RPMI7951 (cell line): ENCODE results near the gene KRTAP9-1. TPM values are rescaled to one million over a fixed set of nuclear protein-coding genes. Genes with fewer than 3 reads are reported as not detected.

Experiments
- total RNA-seq: library from RNA; depleted of rRNA; stranded (reverse); fragments of >200 nt; shearing (Covaris generic); gene quantifications from 2 replicates; pipeline ENCODE4 v1.2.3, GENCODE V29; 2014; rRNA removed

KRTAP9-1 gene
- total RNA-seq, 1 experiment from 2014 or later: not detected

Other genes starting within 250 kb of the KRTAP9-1 start
- gene KRT39, start 222.9 kb upstream of the KRTAP9-1 start, total RNA-seq: 0.24 TPM in 1 of 2 replicates, not detected in the other
- not detected in 2 replicates for gene KRT40, start 205.6 kb upstream of the KRTAP9-1 start, total RNA-seq
- not detected in 2 replicates for gene KRTAP3-3, start 195.7 kb upstream of the KRTAP9-1 start, total RNA-seq
- gene KRTAP3-2, start 190.0 kb upstream of the KRTAP9-1 start, total RNA-seq: not detected in 2 replicates
- gene KRTAP3-1, start 180.8 kb upstream of the KRTAP9-1 start, total RNA-seq: not detected in 2 replicates
- gene KRTAP1-5, start 162.7 kb upstream of the KRTAP9-1 start, total RNA-seq: not detected in 2 replicates
- not detected in 2 replicates for gene KRTAP1-4, start 159.7 kb upstream of the KRTAP9-1 start, total RNA-seq
- gene KRTAP1-3, start 155.0 kb upstream of the KRTAP9-1 start, total RNA-seq: not detected in 2 replicates
- gene KRTAP1-1, start 148.4 kb upstream of the KRTAP9-1 start, total RNA-seq: not detected in 2 replicates
- gene KRTAP2-1, start 142.6 kb upstream of the KRTAP9-1 start, total RNA-seq: 0.48 TPM in 1 of 2 replicates, not detected in the other
- not detected in 2 replicates for gene KRTAP2-2, start 134.7 kb upstream of the KRTAP9-1 start, total RNA-seq
- gene KRTAP2-3, start 129.8 kb upstream of the KRTAP9-1 start, total RNA-seq: not detected in 2 replicates
- not detected in 2 replicates for gene KRTAP2-4, start 124.0 kb upstream of the KRTAP9-1 start, total RNA-seq
- gene KRTAP4-7, start 105.7 kb upstream of the KRTAP9-1 start, total RNA-seq: not detected in 2 replicates
- gene KRTAP4-8, start 91.7 kb upstream of the KRTAP9-1 start, total RNA-seq: not detected in 2 replicates
- not detected in 2 replicates for gene KRTAP4-16, start 87.7 kb upstream of the KRTAP9-1 start, total RNA-seq
- not detected in 2 replicates for gene KRTAP4-9, start 84.5 kb upstream of the KRTAP9-1 start, total RNA-seq
- gene KRTAP4-11, start 71.5 kb upstream of the KRTAP9-1 start, total RNA-seq: not detected in 2 replicates
- gene KRTAP4-12, start 65.7 kb upstream of the KRTAP9-1 start, total RNA-seq: not detected in 2 replicates
- gene KRTAP4-6, start 49.3 kb upstream of the KRTAP9-1 start, total RNA-seq: not detected in 2 replicates
- not detected in 2 replicates for gene KRTAP4-5, start 40.1 kb upstream of the KRTAP9-1 start, total RNA-seq
- gene KRTAP4-4, start 29.1 kb upstream of the KRTAP9-1 start, total RNA-seq: not detected in 2 replicates
- not detected in 2 replicates for gene KRTAP4-3, start 21.7 kb upstream of the KRTAP9-1 start, total RNA-seq
- not detected in 2 replicates for gene KRTAP4-2, start 11.7 kb upstream of the KRTAP9-1 start, total RNA-seq
- gene KRTAP4-1, start 5.0 kb upstream of the KRTAP9-1 start, total RNA-seq: not detected in 2 replicates
- gene KRTAP9-2, start 36.8 kb downstream of the KRTAP9-1 start, total RNA-seq: not detected in 2 replicates
- not detected in 2 replicates for gene KRTAP9-3, start 42.6 kb downstream of the KRTAP9-1 start, total RNA-seq
- gene KRTAP9-8, start 48.1 kb downstream of the KRTAP9-1 start, total RNA-seq: not detected in 2 replicates
- not detected in 2 replicates for gene KRTAP9-4, start 59.8 kb downstream of the KRTAP9-1 start, total RNA-seq
- gene KRTAP9-9, start 65.5 kb downstream of the KRTAP9-1 start, total RNA-seq: not detected in 2 replicates
- not detected in 2 replicates for gene KRTAP9-6, start 75.5 kb downstream of the KRTAP9-1 start, total RNA-seq
- not detected in 2 replicates for gene KRTAP9-7, start 85.8 kb downstream of the KRTAP9-1 start, total RNA-seq
- gene KRTAP29-1, start 113.0 kb downstream of the KRTAP9-1 start, total RNA-seq: not detected in 2 replicates
- gene KRTAP16-1, start 119.4 kb downstream of the KRTAP9-1 start, total RNA-seq: not detected in 2 replicates
- gene KRTAP17-1, start 125.8 kb downstream of the KRTAP9-1 start, total RNA-seq: not detected in 2 replicates
- gene KRT33A, start 160.9 kb downstream of the KRTAP9-1 start, total RNA-seq: not detected in 2 replicates
- 0.24 TPM in 1 of 2 replicates, not detected in the other for gene KRT33B, start 179.9 kb downstream of the KRTAP9-1 start, total RNA-seq
- gene KRT34, start 192.4 kb downstream of the KRTAP9-1 start, total RNA-seq: not detected in 2 replicates
- not detected in 2 replicates for gene KRT31, start 207.7 kb downstream of the KRTAP9-1 start, total RNA-seq
- gene KRT37, start 234.7 kb downstream of the KRTAP9-1 start, total RNA-seq: not detected in 2 replicates